Measurements from ENCODE around the gene ITGAX. TPM values are rescaled to one million over a fixed set of nuclear protein-coding genes. Genes with fewer than 3 reads are reported as not detected.

ITGAX gene
- total and polyA plus RNA-seq, 2 of the 8 experiments (the other 6 are each of a cell fraction or from before 2014, with no cell fraction given), result 0.30 TPM; not detected in 1

- TF ChIP-seq HDAC6 (IDR thresholded peaks at IDR 0.05; ENCODE audit: low read depth, low read length), result no peak
These were observed 58.4 kb downstream of the ITGAX start (continued) for GRCh38 chr16:31413381-31413780.

All from H1 (cell line).